Mesendoderm (in vitro differentiated cells): ENCODE measurements around the gene QRICH1.

ENCODE experiments used
- DNase-seq: peaks from one replicate; pipeline ENCODE4 v3.0.0; 2013
- H2AK5ac ChIP-seq: 2 replicates; pipeline ENCODE4 v1.6.1; 2013; ENCODE audit warnings: low read length, inconsistent platforms
- H2BK120ac ChIP-seq: 2 replicates; pipeline ENCODE4 v1.6.1; 2013; ENCODE audit warnings: low read depth, mild to moderate bottlenecking, low read length, moderate library complexity, mixed read lengths
- H2BK15ac ChIP-seq: replicated peaks from 2 replicates; pipeline ENCODE4 v1.6.1; 2013; ENCODE audit warnings: low read depth, mild to moderate bottlenecking, moderate library complexity
- H2BK5ac ChIP-seq: 2 replicates; pipeline ENCODE4 v1.6.1; 2013; ENCODE audit warnings: low read length, inconsistent platforms
- H3K18ac ChIP-seq: 2 replicates; pipeline ENCODE4 v1.6.1; 2013; ENCODE audit warnings: mild to moderate bottlenecking, low read length, mixed read lengths
- H3K23ac ChIP-seq: one replicate; pipeline ENCODE4 v1.6.1; 2013; ENCODE audit warnings: low read length
- H3K27ac ChIP-seq: 2 replicates; pipeline ENCODE4 v1.5.1; 2013; ENCODE audit warnings: low read depth, mild to moderate bottlenecking, inconsistent platforms, low read length, moderate library complexity
- H3K27me3 ChIP-seq: 2 replicates; pipeline ENCODE4 v1.6.1; 2013; ENCODE audit warnings: low read length, control low read depth, mild to moderate bottlenecking, inconsistent platforms; ENCODE audit not compliant: insufficient read depth, poor library complexity
- H3K36me3 ChIP-seq: 2 replicates; pipeline ENCODE4 v1.6.1; 2013; ENCODE audit warnings: low read length, inconsistent platforms; ENCODE audit not compliant: control insufficient read depth, insufficient read depth
- H3K4ac ChIP-seq: one replicate; pipeline ENCODE4 v1.6.1; 2013; ENCODE audit warnings: low read depth, mild to moderate bottlenecking, low read length, moderate library complexity
- H3K4me1 ChIP-seq: 2 replicates; pipeline ENCODE4 v1.6.1; 2013; ENCODE audit warnings: low read depth, low read length, inconsistent platforms; ENCODE audit not compliant: control insufficient read depth
- H3K4me2 ChIP-seq: 2 replicates; pipeline ENCODE4 v1.6.1; 2013; ENCODE audit warnings: low read length
- H3K4me3 ChIP-seq: 2 replicates; pipeline ENCODE4 v1.5.1; 2013; ENCODE audit warnings: mild to moderate bottlenecking, low read length
- H3K56ac ChIP-seq: one replicate; pipeline ENCODE4 v1.6.1; 2013; ENCODE audit warnings: low read length
- H3K79me1 ChIP-seq: 2 replicates; pipeline ENCODE4 v1.6.1; 2013; ENCODE audit warnings: low read length, inconsistent platforms
- H3K79me2 ChIP-seq: 2 replicates; pipeline ENCODE4 v1.6.1; 2013; ENCODE audit warnings: mild to moderate bottlenecking, low read length; ENCODE audit not compliant: control insufficient read depth, insufficient read depth
- H3K9ac ChIP-seq: 2 replicates; pipeline ENCODE4 v1.6.1; 2013; ENCODE audit warnings: low read length, inconsistent platforms
- H4K5ac ChIP-seq: one replicate; pipeline ENCODE4 v1.6.1; 2013; ENCODE audit warnings: low read length
- H4K8ac ChIP-seq: one replicate; pipeline ENCODE4 v1.6.1; 2013; ENCODE audit warnings: low read depth, mild to moderate bottlenecking, control low read depth, low read length, moderate library complexity
- WGBS: extraction: QIAGEN DNeasy Blood & Tissue Kit; methylation state at CpG from one replicate; pipeline ENCODE4 v1.1.7; 2013; ENCODE audit warnings: low lambda C conversion rate, missing lambda C conversion rate; ENCODE audit not compliant: insufficient coverage; ENCODE audit errors: extremely low coverage; 5-methylcytosine and 5-hydroxymethylcytosine counted together

QRICH1 gene

GRCh38 chr3:48985831-48986376, 108.0 kb downstream of the QRICH1 start:
- H3K18ac ChIP-seq: no peak overlapping the region
- H2AK5ac ChIP-seq: no peak overlapping the region
- H2BK15ac ChIP-seq: no peak overlapping the region
- no peak overlapping the region for H3K56ac ChIP-seq
- no peak overlapping the region for H3K27ac ChIP-seq
- H3K4me2 ChIP-seq: no peak overlapping the region
- H3K4me1 ChIP-seq: peaks cover under 1% of the 10 kb centered on the region
- WGBS: no CpG with 5 or more reads among the region's 7 CpGs
- H4K5ac ChIP-seq: no peak overlapping the region
- H3K4me3 ChIP-seq: no peak overlapping the region
- no peak overlapping the region for H3K23ac ChIP-seq
- no peaks in the 10 kb centered on the region for H3K27me3 ChIP-seq
- no peak overlapping the region for H4K8ac ChIP-seq
- no peak for DNase-seq
- no peak overlapping the region for H2BK120ac ChIP-seq
- no peaks in the 10 kb centered on the region for H3K79me2 ChIP-seq
- H2BK5ac ChIP-seq: no peak overlapping the region
- no peak overlapping the region for H3K9ac ChIP-seq
- H3K4ac ChIP-seq: no peak overlapping the region
- H3K79me1 ChIP-seq: peaks cover 2% of the 10 kb centered on the region
- H3K36me3 ChIP-seq: peaks cover 12% of the 10 kb centered on the region

- H3K27ac ChIP-seq: no peak overlapping the region
- no peak overlapping the region for H3K18ac ChIP-seq
- no peak overlapping the region for H3K23ac ChIP-seq
- H2BK15ac ChIP-seq: no peak overlapping the region
- H3K4ac ChIP-seq: no peak overlapping the region
- DNase-seq: no peak
- H3K79me1 ChIP-seq: peaks cover 2% of the 10 kb centered on the region
- no peak overlapping the region for H2AK5ac ChIP-seq
- peaks cover 14% of the 10 kb centered on the region for H3K36me3 ChIP-seq
- no peaks in the 10 kb centered on the region for H3K27me3 ChIP-seq
- no peak overlapping the region for H2BK5ac ChIP-seq
- no peak overlapping the region for H2BK120ac ChIP-seq
- no peak overlapping the region for H3K56ac ChIP-seq
- no peaks in the 10 kb centered on the region for H3K4me1 ChIP-seq
- H4K8ac ChIP-seq: no peak overlapping the region
- no peak overlapping the region for H3K4me2 ChIP-seq
- H4K5ac ChIP-seq: no peak overlapping the region
- no peak overlapping the region for H3K4me3 ChIP-seq
- H3K79me2 ChIP-seq: no peaks in the 10 kb centered on the region
- H3K9ac ChIP-seq: no peak overlapping the region
These were observed 109.2 kb downstream of the QRICH1 start for GRCh38 chr3:48984663-48985062.

GRCh38 chr3:48983096-48983495, 110.8 kb downstream of the QRICH1 start:
- no peak overlapping the region for H3K56ac ChIP-seq
- no peak for DNase-seq
- H3K27me3 ChIP-seq: no peaks in the 10 kb centered on the region
- no peak overlapping the region for H3K9ac ChIP-seq
- no peak overlapping the region for H3K23ac ChIP-seq
- no CpG with 5 or more reads among the region's 4 CpGs for WGBS
- peaks cover 17% of the 10 kb centered on the region for H3K36me3 ChIP-seq
- H3K18ac ChIP-seq: no peak overlapping the region
- H2BK5ac ChIP-seq: no peak overlapping the region
- no peak overlapping the region for H3K27ac ChIP-seq
- H3K4me2 ChIP-seq: no peak overlapping the region
- H3K79me2 ChIP-seq: no peaks in the 10 kb centered on the region
- no peak overlapping the region for H2BK120ac ChIP-seq
- no peak overlapping the region for H3K4me3 ChIP-seq
- H3K79me1 ChIP-seq: no peaks in the 10 kb centered on the region
- no peaks in the 10 kb centered on the region for H3K4me1 ChIP-seq
- no peak overlapping the region for H4K5ac ChIP-seq
- no peak overlapping the region for H3K4ac ChIP-seq
- no peak overlapping the region for H2BK15ac ChIP-seq
- no peak overlapping the region for H2AK5ac ChIP-seq
- H4K8ac ChIP-seq: no peak overlapping the region

GRCh38 chr3:48982686-48983085, 111.2 kb downstream of the QRICH1 start:
- Histone ChIP-seq H3K4ac (no peak overlapping the region), H3K56ac (no peak overlapping the region), H3K27me3 (no peaks in the 10 kb centered on the region), H4K5ac (no peak overlapping the region), H2BK15ac (no peak overlapping the region), H3K9ac (no peak overlapping the region), H3K36me3 (peaks cover 17% of the 10 kb centered on the region), H3K23ac (no peak overlapping the region), H2AK5ac (no peak overlapping the region), H3K4me2 (no peak overlapping the region), H2BK5ac (no peak overlapping the region), H3K79me2 (no peaks in the 10 kb centered on the region), H3K4me3 (no peak overlapping the region), H3K79me1 (no peaks in the 10 kb centered on the region), H4K8ac (no peak overlapping the region), H3K4me1 (no peaks in the 10 kb centered on the region), H2BK120ac (no peak overlapping the region), H3K18ac (no peak overlapping the region), H3K27ac (no peak overlapping the region)
- WGBS: no CpG with 5 or more reads among the region's 5 CpGs
- DNase-seq: no peak

GRCh38 chr3:48982016-48982415, 111.9 kb downstream of the QRICH1 start:
- Histone ChIP-seq H4K8ac (no peak overlapping the region), H3K4me3 (no peak overlapping the region)

GRCh38 chr3:48980295-48980694, 113.6 kb downstream of the QRICH1 start:
- Histone ChIP-seq H3K23ac (no peak overlapping the region), H3K4me1 (no peaks in the 10 kb centered on the region)

More at GRCh38 chr3:48982016-48982415, 111.9 kb downstream of the QRICH1 start:
- no peak overlapping the region for H3K9ac ChIP-seq
- peaks cover 17% of the 10 kb centered on the region for H3K36me3 ChIP-seq
- no peak overlapping the region for H3K18ac ChIP-seq
- H4K5ac ChIP-seq: no peak overlapping the region
- H3K27ac ChIP-seq: no peak overlapping the region
- no peak for DNase-seq
- H3K79me2 ChIP-seq: no peaks in the 10 kb centered on the region
- no peak overlapping the region for H2BK120ac ChIP-seq
- H3K4me1 ChIP-seq: no peaks in the 10 kb centered on the region
- H2BK5ac ChIP-seq: no peak overlapping the region
- H3K27me3 ChIP-seq: no peaks in the 10 kb centered on the region
- no peak overlapping the region for H3K56ac ChIP-seq
- no peak overlapping the region for H2BK15ac ChIP-seq
- H2AK5ac ChIP-seq: no peak overlapping the region
- H3K4me2 ChIP-seq: no peak overlapping the region
- no peaks in the 10 kb centered on the region for H3K79me1 ChIP-seq
- H3K23ac ChIP-seq: no peak overlapping the region
- H3K4ac ChIP-seq: no peak overlapping the region

More at GRCh38 chr3:48980295-48980694, 113.6 kb downstream of the QRICH1 start:
- no peak overlapping the region for H3K27ac ChIP-seq
- H3K4me2 ChIP-seq: no peak overlapping the region
- H3K56ac ChIP-seq: no peak overlapping the region
- H3K4ac ChIP-seq: no peak overlapping the region
- no peaks in the 10 kb centered on the region for H3K79me2 ChIP-seq
- H3K9ac ChIP-seq: no peak overlapping the region
- H4K8ac ChIP-seq: no peak overlapping the region
- H2BK15ac ChIP-seq: no peak overlapping the region
- H4K5ac ChIP-seq: no peak overlapping the region
- no peak for DNase-seq
- H2BK5ac ChIP-seq: no peak overlapping the region
- no peak overlapping the region for H3K18ac ChIP-seq
- H3K36me3 ChIP-seq: peaks cover 17% of the 10 kb centered on the region
- no CpG with 5 or more reads among the region's 4 CpGs for WGBS
- H2BK120ac ChIP-seq: no peak overlapping the region
- no peak overlapping the region for H2AK5ac ChIP-seq
- H3K79me1 ChIP-seq: no peaks in the 10 kb centered on the region
- H3K4me3 ChIP-seq: no peak overlapping the region
- H3K27me3 ChIP-seq: no peaks in the 10 kb centered on the region
